ENCODE data around the gene DEPDC7. TPM values are rescaled to one million over a fixed set of nuclear protein-coding genes. Genes with fewer than 3 reads are reported as not detected.
"Not testable (repeated sequence)": the region's sequence is repeated elsewhere in the genome, so short reads cannot be mapped to it uniquely, and the experiment has no call there.

The DEPDC7 gene
- total RNA-seq, 1 donor = 14.5 TPM

DNA sequence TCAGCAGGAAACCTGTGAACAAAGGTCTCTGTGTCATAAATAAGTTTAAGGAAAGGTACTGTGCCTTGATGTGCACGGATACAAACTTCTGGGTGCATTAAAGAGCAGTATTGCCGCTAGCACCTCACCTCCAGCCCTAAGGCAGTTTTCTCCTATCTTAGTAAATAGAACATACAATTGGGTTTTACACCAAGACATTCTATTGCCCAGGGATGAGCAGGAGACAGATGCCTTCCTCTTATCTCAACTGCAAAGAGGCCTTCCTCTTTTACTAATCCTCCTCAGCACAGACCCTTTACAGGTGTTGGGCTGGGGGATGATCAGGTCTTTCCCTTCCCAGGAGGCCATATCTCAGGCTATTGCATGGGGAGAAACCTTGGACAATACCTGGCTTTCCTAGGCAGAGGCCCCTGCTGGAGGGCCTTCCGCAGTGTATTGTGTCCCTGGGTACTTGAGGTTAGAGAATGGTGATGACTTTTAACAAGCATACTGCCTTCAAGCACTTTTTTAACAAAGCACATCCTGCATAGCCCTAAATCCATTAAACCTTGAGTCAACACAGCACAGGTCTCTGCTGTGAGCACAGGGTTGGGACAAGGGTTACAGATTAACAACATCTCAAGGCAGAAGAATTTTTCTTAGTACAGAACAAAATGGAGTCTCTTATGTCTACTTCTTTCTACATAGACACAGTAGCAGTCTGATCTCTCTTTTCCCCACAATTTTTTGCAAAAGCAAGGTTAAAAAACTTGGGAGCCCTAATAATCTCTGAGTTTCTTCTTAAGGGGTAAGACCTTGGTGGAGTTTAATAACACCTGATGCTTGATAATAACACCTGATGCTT, 34.1 kb downstream of the DEPDC7 start:
- not testable (repeated sequence) for DNase-seq (ENCODE audit: insufficient read length, low spot score, missing footprints); H3K4me3 ChIP-seq (ENCODE audit: insufficient read depth, low read length); H4K20me1 ChIP-seq (ENCODE audit: insufficient read depth, low read length); H3K9me3 ChIP-seq (ENCODE audit: low read depth, low read length); H3K27ac ChIP-seq (ENCODE audit: low read depth, low read length); H3K4me1 ChIP-seq (ENCODE audit: insufficient read depth, low read length); H2AFZ ChIP-seq (ENCODE audit: low read length); H3K27me3 ChIP-seq (ENCODE audit: insufficient read depth, low read length); H3K4me2 ChIP-seq (ENCODE audit: insufficient read depth, low read length)
- Histone ChIP-seq H3K36me3 (ENCODE audit: insufficient read depth, low read length) (peaks cover 29% of the 10 kb centered on the region), H3K79me2 (ENCODE audit: insufficient read depth, low read length) (peaks cover 16% of the 10 kb centered on the region)

DNA sequence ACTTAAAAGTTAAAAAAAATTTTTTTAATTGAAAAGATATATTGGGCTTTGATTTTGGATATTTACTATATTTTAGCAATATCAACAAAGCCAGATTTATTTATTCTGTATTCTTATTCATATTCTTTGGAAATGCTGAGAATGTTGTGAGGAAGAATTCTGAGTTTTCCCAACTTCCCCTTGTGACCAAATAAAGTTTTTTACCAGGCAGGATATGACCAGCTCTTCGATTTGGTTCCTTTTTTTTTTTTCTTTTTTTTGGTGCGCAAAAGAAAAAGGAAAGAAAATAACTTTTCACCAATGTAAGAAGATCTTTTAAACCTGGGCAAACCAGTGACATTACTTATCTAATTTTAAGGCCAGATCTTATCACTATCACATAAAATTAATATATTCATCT, 36.6 kb downstream of the DEPDC7 start:
- no peaks in the 10 kb centered on the region for H3K9me3 ChIP-seq (ENCODE audit: low read depth, low read length)
- no peaks in the 10 kb centered on the region for H3K27me3 ChIP-seq (ENCODE audit: insufficient read depth, low read length)
- H3K4me2 ChIP-seq (ENCODE audit: insufficient read depth, low read length) = no peak overlapping the region
- H2AFZ ChIP-seq (ENCODE audit: low read length) = no peak overlapping the region
- no peak overlapping the region for H3K27ac ChIP-seq (ENCODE audit: low read depth, low read length)
- TF ChIP-seq, protein P1, sequence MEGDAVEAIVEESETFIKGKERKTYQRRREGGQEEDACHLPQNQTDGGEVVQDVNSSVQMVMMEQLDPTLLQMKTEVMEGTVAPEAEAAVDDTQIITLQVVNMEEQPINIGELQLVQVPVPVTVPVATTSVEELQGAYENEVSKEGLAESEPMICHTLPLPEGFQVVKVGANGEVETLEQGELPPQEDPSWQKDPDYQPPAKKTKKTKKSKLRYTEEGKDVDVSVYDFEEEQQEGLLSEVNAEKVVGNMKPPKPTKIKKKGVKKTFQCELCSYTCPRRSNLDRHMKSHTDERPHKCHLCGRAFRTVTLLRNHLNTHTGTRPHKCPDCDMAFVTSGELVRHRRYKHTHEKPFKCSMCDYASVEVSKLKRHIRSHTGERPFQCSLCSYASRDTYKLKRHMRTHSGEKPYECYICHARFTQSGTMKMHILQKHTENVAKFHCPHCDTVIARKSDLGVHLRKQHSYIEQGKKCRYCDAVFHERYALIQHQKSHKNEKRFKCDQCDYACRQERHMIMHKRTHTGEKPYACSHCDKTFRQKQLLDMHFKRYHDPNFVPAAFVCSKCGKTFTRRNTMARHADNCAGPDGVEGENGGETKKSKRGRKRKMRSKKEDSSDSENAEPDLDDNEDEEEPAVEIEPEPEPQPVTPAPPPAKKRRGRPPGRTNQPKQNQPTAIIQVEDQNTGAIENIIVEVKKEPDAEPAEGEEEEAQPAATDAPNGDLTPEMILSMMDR (IDR thresholded peaks at IDR 0.05; ENCODE audit: extremely low read depth, low read depth, low read length) = no peak
- no peaks in the 10 kb centered on the region for H3K4me1 ChIP-seq (ENCODE audit: insufficient read depth, low read length)
- no peak for DNase-seq (ENCODE audit: insufficient read length, low spot score, missing footprints)
- H3K36me3 ChIP-seq (ENCODE audit: insufficient read depth, low read length) = peaks cover 16% of the 10 kb centered on the region
- peaks cover 8% of the 10 kb centered on the region for H3K79me2 ChIP-seq (ENCODE audit: insufficient read depth, low read length)
- no peaks in the 10 kb centered on the region for H4K20me1 ChIP-seq (ENCODE audit: insufficient read depth, low read length)
- H3K4me3 ChIP-seq (ENCODE audit: insufficient read depth, low read length) = no peak overlapping the region

DNA sequence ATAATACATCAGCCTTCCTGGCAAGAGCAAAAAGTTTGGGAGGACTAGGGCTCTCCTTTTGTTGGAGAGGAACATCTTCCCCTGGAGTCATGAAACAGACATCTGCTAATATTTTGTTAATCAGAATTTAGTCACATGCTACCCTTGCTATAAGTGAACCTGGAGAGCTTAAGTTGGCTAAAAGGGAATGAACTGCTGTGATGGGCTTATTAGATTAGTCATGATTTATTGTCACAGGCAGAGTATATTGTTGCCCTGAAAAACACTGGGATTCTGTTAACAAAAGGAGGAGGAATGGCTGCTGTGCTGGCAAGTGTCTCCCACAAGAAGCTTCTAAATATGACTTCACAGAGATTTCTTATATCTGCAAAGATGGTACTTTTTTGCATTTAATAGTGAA, 39.7 kb downstream of the DEPDC7 start:
- Histone ChIP-seq H3K79me2 (ENCODE audit: insufficient read depth, low read length) (peaks cover 4% of the 10 kb centered on the region), H3K27me3 (ENCODE audit: insufficient read depth, low read length) (no peaks in the 10 kb centered on the region), H3K4me1 (ENCODE audit: insufficient read depth, low read length) (peaks cover under 1% of the 10 kb centered on the region), H3K9me3 (ENCODE audit: low read depth, low read length) (no peaks in the 10 kb centered on the region), H3K4me3 (ENCODE audit: insufficient read depth, low read length) (no peak overlapping the region), H3K27ac (ENCODE audit: low read depth, low read length) (no peak overlapping the region), H3K4me2 (ENCODE audit: insufficient read depth, low read length) (no peak overlapping the region), H4K20me1 (ENCODE audit: insufficient read depth, low read length) (no peaks in the 10 kb centered on the region), H2AFZ (ENCODE audit: low read length) (no peak overlapping the region), H3K36me3 (ENCODE audit: insufficient read depth, low read length) (peaks cover 39% of the 10 kb centered on the region)
- DNase-seq (ENCODE audit: insufficient read length, low spot score, missing footprints) = no peak
- TF ChIP-seq, protein P1 (IDR thresholded peaks at IDR 0.05; ENCODE audit: extremely low read depth, low read depth, low read length) = no peak

DNA sequence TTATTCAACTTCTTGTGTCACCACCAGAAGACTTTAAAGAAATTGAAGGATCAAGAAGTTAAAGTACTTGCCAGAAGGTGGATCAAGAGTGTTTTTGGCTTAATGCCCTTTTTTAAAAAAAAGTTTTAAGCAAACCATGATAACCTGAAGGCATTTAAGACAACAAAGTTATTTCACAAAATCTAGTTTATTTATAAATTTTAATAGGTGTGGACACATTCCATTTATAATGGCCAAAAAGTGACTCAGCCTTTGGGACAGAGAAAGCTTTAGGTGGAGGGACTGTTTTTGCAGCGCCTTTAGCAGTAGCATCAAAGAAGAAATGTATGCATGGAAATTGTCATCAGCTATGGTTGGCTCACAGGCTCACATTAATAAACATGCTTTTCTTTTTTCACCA, 41.6 kb downstream of the DEPDC7 start:
- Histone ChIP-seq H3K27ac (ENCODE audit: low read depth, low read length) (no peak overlapping the region), H3K79me2 (ENCODE audit: insufficient read depth, low read length) (peaks cover 4% of the 10 kb centered on the region), H2AFZ (ENCODE audit: low read length) (no peak overlapping the region), H3K4me3 (ENCODE audit: insufficient read depth, low read length) (no peak overlapping the region), H3K36me3 (ENCODE audit: insufficient read depth, low read length) (peaks cover 41% of the 10 kb centered on the region), H3K4me2 (ENCODE audit: insufficient read depth, low read length) (no peak overlapping the region), H3K27me3 (ENCODE audit: insufficient read depth, low read length) (no peaks in the 10 kb centered on the region), H3K4me1 (ENCODE audit: insufficient read depth, low read length) (peaks cover 19% of the 10 kb centered on the region), H3K9me3 (ENCODE audit: low read depth, low read length) (no peaks in the 10 kb centered on the region), H4K20me1 (ENCODE audit: insufficient read depth, low read length) (no peaks in the 10 kb centered on the region)
- TF ChIP-seq, protein P1 (IDR thresholded peaks at IDR 0.05; ENCODE audit: extremely low read depth, low read depth, low read length) = no peak
- no peak for DNase-seq (ENCODE audit: insufficient read length, low spot score, missing footprints)
